HepG2 (cell line): ENCODE data around the gene SV2A. TPM values are rescaled to one million over a fixed set of nuclear protein-coding genes. Genes with fewer than 3 reads are reported as not detected.

Source experiments
- CBFB ChIP-seq: sonication (generic); formaldehyde crosslinking; IDR thresholded peaks from 2 replicates; pipeline ENCODE4 v1.4.0; 2020; ENCODE audit warnings: missing genetic modification reagents
- DNMT3B ChIP-seq: conservative IDR thresholded peaks from 2 replicates; pipeline ENCODE4 v1.6.1; 2016; ENCODE audit warnings: missing biosample characterization, control low read depth
- FOSL2 ChIP-seq: sonication (generic); formaldehyde crosslinking; IDR thresholded peaks from 2 replicates; pipeline ENCODE4 v1.4.0; 2020; ENCODE audit warnings: missing genetic modification reagents
- HMGXB4 ChIP-seq, 2 experiments: sonication (generic) in 1 of 2; formaldehyde crosslinking in 1 of 2; IDR thresholded peaks; 2 replicates each; pipeline versions ENCODE4 v1.4.0 to v1.6.1; 2018 to 2020; ENCODE audit warnings: missing genetic modification reagents in 2 of 2, borderline replicate concordance in 1 of 2, low read depth in 1 of 2, mild to moderate bottlenecking in 1 of 2, missing biosample characterization in 1 of 2
- HNRNPLL ChIP-seq: fragments of 200-400 bp; formaldehyde crosslinking; IDR thresholded peaks from 2 replicates; pipeline ENCODE4 v1.6.1; 2017; ENCODE audit warnings: mild to moderate bottlenecking, low read depth, low read length; ENCODE audit not compliant: poor library complexity, severe bottlenecking
- MXI1 ChIP-seq: IDR thresholded peaks from 3 replicates; pipeline ENCODE4 v1.6.1; 2012; ENCODE audit warnings: low read depth, low read length, inconsistent platforms, borderline replicate concordance
- NFKB2 ChIP-seq: sonication (generic); formaldehyde crosslinking; IDR thresholded peaks from 2 replicates; pipeline ENCODE4 v1.4.0; 2020; ENCODE audit warnings: missing genetic modification reagents, borderline replicate concordance
- PAWR ChIP-seq: sonication (generic); formaldehyde crosslinking; IDR thresholded peaks from 2 replicates; pipeline ENCODE4 v1.4.0; 2020; ENCODE audit warnings: missing genetic modification reagents, mild to moderate bottlenecking, borderline replicate concordance
- ZBTB14 ChIP-seq: sonication (generic); formaldehyde crosslinking; IDR thresholded peaks from 2 replicates; pipeline ENCODE4 v1.4.0; 2020; ENCODE audit warnings: missing genetic modification reagents
- ZBTB7B ChIP-seq: sonication (generic); formaldehyde crosslinking; IDR thresholded peaks from 2 replicates; pipeline ENCODE4 v1.4.0; 2020; ENCODE audit warnings: missing genetic modification reagents
- ZFP36L1 ChIP-seq: sonication (generic); formaldehyde crosslinking; IDR thresholded peaks from 2 replicates; pipeline ENCODE4 v1.8.0; 2022; ENCODE audit warnings: mild to moderate bottlenecking, missing genetic modification reagents, moderate library complexity
- ZFP62 ChIP-seq: sonication (generic); formaldehyde crosslinking; IDR thresholded peaks from 2 replicates; pipeline ENCODE4 v1.4.0; 2020; ENCODE audit warnings: missing genetic modification reagents
- ZNF230 ChIP-seq: sonication (generic); formaldehyde crosslinking; IDR thresholded peaks from 2 replicates; pipeline ENCODE4 v1.4.0; 2020; ENCODE audit warnings: mild to moderate bottlenecking, missing genetic modification reagents
- ZNF468 ChIP-seq: sonication (generic); formaldehyde crosslinking; IDR thresholded peaks from 2 replicates; pipeline ENCODE4 v1.8.0; 2022; ENCODE audit warnings: mild to moderate bottlenecking, moderate library complexity, missing genetic modification reagents
- ZNF546 ChIP-seq: sonication (generic); formaldehyde crosslinking; conservative IDR thresholded peaks from 2 replicates; pipeline ENCODE4 v1.8.1; 2023; ENCODE audit warnings: mild to moderate bottlenecking, missing genetic modification reagents
- ZNF678 ChIP-seq: sonication (generic); formaldehyde crosslinking; IDR thresholded peaks from 2 replicates; pipeline ENCODE4 v1.4.0; 2020; ENCODE audit warnings: mild to moderate bottlenecking, missing genetic modification reagents
- ZNF75D ChIP-seq: sonication (generic); formaldehyde crosslinking; IDR thresholded peaks from 2 replicates; pipeline ENCODE4 v1.8.1; 2023; ENCODE audit warnings: missing genetic modification reagents, mild to moderate bottlenecking, borderline replicate concordance
- ZNF782 ChIP-seq: sonication (generic); formaldehyde crosslinking; IDR thresholded peaks from 2 replicates; pipeline ENCODE4 v1.4.0; 2020; ENCODE audit warnings: missing genetic modification reagents, mild to moderate bottlenecking, borderline replicate concordance
- polyA plus RNA-seq, 8 experiments: library from polyadenylated mRNA; depleted of rRNA in 3 of 8; stranded (reverse) in 7 of 8; unstranded in 1 of 8; fragments of >200 nt; fragmentation: Illumina TruSeq in 4 of 8; extraction: Trizol in 4 of 8; gene quantifications; 2 replicates each; pipeline versions ENCODE4 v1.2.1 to v1.2.3, GENCODE V29; 2011 to 2016; ENCODE audit warnings: low read depth in 4 of 8, missing spikeins in 1 of 8, mixed read lengths in 1 of 8; ENCODE audit not compliant: insufficient read depth in 1 of 8
- total RNA-seq, 5 experiments: library from RNA; depleted of rRNA; stranded (reverse); fragments of >200 nt; fragmentation: Illumina TruSeq; extraction: Trizol; gene quantifications; 2 replicates each; pipeline ENCODE4 v1.2.3, GENCODE V29; 2016; ENCODE audit warnings: low read depth in 1 of 5
- TF ChIP-seq, protein P1 (sequence below): sonication (generic); formaldehyde crosslinking; IDR thresholded peaks from 2 replicates; pipeline ENCODE4 v1.4.0; 2020; ENCODE audit warnings: missing genetic modification reagents
- TF ChIP-seq, protein P2 (sequence below): sonication (generic); formaldehyde crosslinking; IDR thresholded peaks from 2 replicates; pipeline ENCODE4 v1.5.0; 2020; ENCODE audit warnings: missing genetic modification reagents, mild to moderate bottlenecking, borderline replicate concordance
- TF ChIP-seq, protein P3 (sequence below): sonication (generic); formaldehyde crosslinking; IDR thresholded peaks from 2 replicates; pipeline ENCODE4 v1.5.1; 2020; ENCODE audit warnings: mild to moderate bottlenecking, missing genetic modification reagents, moderate library complexity

Gene SV2A
- total and polyA plus RNA-seq, 2 of the 13 experiments (the other 11 are each of a cell fraction or from before 2014, with no cell fraction given) = 0.84 to 1.9 TPM

DNA sequence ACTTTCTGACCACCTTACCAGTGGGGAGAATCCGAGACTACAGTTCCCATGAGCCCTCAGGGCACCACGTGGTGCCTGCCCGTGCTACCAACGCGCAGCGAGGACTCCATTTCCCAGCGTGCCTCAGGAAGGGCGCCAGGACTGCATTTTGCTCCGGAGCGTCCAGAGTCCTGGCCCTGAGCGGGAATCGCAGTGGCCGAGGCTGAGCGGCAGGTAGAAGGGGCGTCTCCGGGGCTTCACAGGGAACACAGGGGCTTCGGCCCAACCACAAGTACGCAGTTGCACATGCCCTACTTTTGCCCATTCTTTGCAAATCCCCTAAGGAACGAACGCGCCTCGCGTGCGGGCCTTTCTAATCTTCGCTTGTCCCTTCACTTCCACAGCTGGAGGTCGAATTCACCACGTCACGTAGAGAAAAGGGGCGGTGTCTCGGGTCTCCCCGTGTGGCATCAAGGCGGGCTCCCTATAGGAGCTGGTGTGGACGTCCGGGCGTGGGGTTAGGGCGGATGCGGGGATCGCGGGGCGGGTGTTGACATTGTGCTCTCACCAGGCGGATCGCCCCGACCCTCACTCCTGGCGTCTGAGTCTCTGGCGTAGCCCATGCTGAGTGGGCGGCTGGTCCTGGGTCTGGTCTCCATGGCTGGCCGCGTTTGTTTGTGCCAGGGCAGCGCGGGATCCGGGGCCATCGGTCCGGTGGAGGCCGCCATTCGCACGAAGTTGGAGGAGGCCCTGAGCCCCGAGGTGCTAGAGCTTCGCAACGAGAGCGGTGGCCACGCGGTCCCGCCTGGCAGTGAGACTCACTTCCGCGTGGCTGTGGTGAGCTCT is 18.0 kb downstream of the SV2A start, which contains the start of gene BOLA1 (continued):
- TF ChIP-seq NFKB2 (CRISPR knock-in tag) = no peak
- no peak for TF ChIP-seq HMGXB4 (CRISPR knock-in tag; IDR thresholded peaks at IDR 0.05; ENCODE audit: borderline replicate concordance in 1 of 2, low read depth in 1 of 2)
- peak; percentile 54; the same call in 1 of the 2 replicates for TF ChIP-seq CBFB (CRISPR knock-in tag)
- TF ChIP-seq ZFP62 = no peak
- TF ChIP-seq PAWR (CRISPR knock-in tag) = no peak
- TF ChIP-seq, protein P1, sequence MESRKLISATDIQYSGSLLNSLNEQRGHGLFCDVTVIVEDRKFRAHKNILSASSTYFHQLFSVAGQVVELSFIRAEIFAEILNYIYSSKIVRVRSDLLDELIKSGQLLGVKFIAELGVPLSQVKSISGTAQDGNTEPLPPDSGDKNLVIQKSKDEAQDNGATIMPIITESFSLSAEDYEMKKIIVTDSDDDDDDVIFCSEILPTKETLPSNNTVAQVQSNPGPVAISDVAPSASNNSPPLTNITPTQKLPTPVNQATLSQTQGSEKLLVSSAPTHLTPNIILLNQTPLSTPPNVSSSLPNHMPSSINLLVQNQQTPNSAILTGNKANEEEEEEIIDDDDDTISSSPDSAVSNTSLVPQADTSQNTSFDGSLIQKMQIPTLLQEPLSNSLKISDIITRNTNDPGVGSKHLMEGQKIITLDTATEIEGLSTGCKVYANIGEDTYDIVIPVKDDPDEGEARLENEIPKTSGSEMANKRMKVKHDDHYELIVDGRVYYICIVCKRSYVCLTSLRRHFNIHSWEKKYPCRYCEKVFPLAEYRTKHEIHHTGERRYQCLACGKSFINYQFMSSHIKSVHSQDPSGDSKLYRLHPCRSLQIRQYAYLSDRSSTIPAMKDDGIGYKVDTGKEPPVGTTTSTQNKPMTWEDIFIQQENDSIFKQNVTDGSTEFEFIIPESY (CRISPR knock-in tag) = peak; percentile 89
- TF ChIP-seq MXI1 = no peak; the same call in 2 of the 3 replicates
- no peak for TF ChIP-seq ZNF75D (CRISPR knock-in tag)
- TF ChIP-seq, protein P2, sequence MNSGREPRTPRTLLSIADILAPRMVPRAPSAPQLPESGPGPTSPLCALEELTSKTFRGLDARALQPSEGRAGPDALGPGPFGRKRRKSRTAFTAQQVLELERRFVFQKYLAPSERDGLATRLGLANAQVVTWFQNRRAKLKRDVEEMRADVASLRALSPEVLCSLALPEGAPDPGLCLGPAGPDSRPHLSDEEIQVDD = no peak
- TF ChIP-seq ZBTB7B (CRISPR knock-in tag) = no peak; the same call in 1 of the 2 replicates
- no peak for TF ChIP-seq ZNF468
- no peak for TF ChIP-seq ZFP36L1 (CRISPR knock-in tag)
- no peak for TF ChIP-seq ZNF678 (CRISPR knock-in tag)
- no peak for TF ChIP-seq DNMT3B (CRISPR knock-in tag)
- peak; percentile 29 for TF ChIP-seq HNRNPLL
- peak; percentile 15; the same call in 1 of the 2 replicates for TF ChIP-seq FOSL2 (CRISPR knock-in tag)
- TF ChIP-seq ZNF230 (CRISPR knock-in tag) = no peak
- no peak for TF ChIP-seq ZNF782 (CRISPR knock-in tag)
- no peak for TF ChIP-seq ZNF546 (CRISPR knock-in tag)
- no peak for TF ChIP-seq ZBTB14
- TF ChIP-seq, protein P3, sequence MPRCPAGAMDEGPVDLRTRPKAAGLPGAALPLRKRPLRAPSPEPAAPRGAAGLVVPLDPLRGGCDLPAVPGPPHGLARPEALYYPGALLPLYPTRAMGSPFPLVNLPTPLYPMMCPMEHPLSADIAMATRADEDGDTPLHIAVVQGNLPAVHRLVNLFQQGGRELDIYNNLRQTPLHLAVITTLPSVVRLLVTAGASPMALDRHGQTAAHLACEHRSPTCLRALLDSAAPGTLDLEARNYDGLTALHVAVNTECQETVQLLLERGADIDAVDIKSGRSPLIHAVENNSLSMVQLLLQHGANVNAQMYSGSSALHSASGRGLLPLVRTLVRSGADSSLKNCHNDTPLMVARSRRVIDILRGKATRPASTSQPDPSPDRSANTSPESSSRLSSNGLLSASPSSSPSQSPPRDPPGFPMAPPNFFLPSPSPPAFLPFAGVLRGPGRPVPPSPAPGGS = 0 out of 2 replicates have a peak, but pooled peaks have one; percentile 30
